Activated CD8-positive, alpha-beta memory T cell treated with anti-CD3 and anti-CD28 coated beads for 48 hours (primary cell): ENCODE results near the gene FAM181B.
"Not testable (repeated sequence)": the region's sequence is repeated elsewhere in the genome, so short reads cannot be mapped to it uniquely, and the experiment has no call there.

Experiments
- DNase-seq, 3 experiments: peaks; one replicate each; pipeline ENCODE4 v3.0.0-alpha.2; 2020; ENCODE audit warnings: low read depth in 2 of 3, low spot score in 2 of 3

The FAM181B gene

GRCh38 chr11:82732734-82733443 lies 775 bp downstream of the FAM181B start:
- no peak for DNase-seq

- no peak for DNase-seq
These were observed 1.3 kb downstream of the FAM181B start for GRCh38 chr11:82732348-82732733.

- DNase-seq = no peak
These were observed 1.9 kb downstream of the FAM181B start for GRCh38 chr11:82731691-82732277.

GRCh38 chr11:82730754-82731153 lies 2.9 kb downstream of the FAM181B start:
- DNase-seq = no peak

- no peak for DNase-seq
These were observed 3.4 kb downstream of the FAM181B start for GRCh38 chr11:82730286-82730685.

GRCh38 chr11:82724026-82724425 lies 9.6 kb downstream of the FAM181B start:
- DNase-seq = no peak

- DNase-seq = no peak
These were observed 11.4 kb downstream of the FAM181B start for GRCh38 chr11:82722231-82722630.

- DNase-seq = no peak
These were observed 13.2 kb downstream of the FAM181B start for GRCh38 chr11:82720267-82721065.

- DNase-seq = no peak
These were observed 14.1 kb downstream of the FAM181B start for GRCh38 chr11:82719361-82720105.

GRCh38 chr11:82718821-82719220 lies 14.8 kb downstream of the FAM181B start:
- DNase-seq = no peak

- no peak for DNase-seq
These were observed 15.4 kb downstream of the FAM181B start for GRCh38 chr11:82718307-82718706.

- no peak for DNase-seq
These were observed 19.1 kb downstream of the FAM181B start for GRCh38 chr11:82714346-82715174.

GRCh38 chr11:82711648-82712047 lies 22.0 kb downstream of the FAM181B start:
- DNase-seq = no peak

GRCh38 chr11:82703796-82704195 lies 29.9 kb downstream of the FAM181B start:
- DNase-seq = no peak

GRCh38 chr11:82703226-82703625 lies 30.4 kb downstream of the FAM181B start:
- no peak for DNase-seq

- peak in 1 of 3 experiments; percentile 18 for DNase-seq
These were observed 31.7 kb downstream of the FAM181B start for GRCh38 chr11:82701847-82702520.

GRCh38 chr11:82698576-82699352 lies 34.9 kb downstream of the FAM181B start:
- no peak for DNase-seq

GRCh38 chr11:82692981-82693380 lies 40.7 kb downstream of the FAM181B start:
- no peak for DNase-seq

- DNase-seq = not testable (repeated sequence)
These were observed 44.3 kb downstream of the FAM181B start for GRCh38 chr11:82689347-82689746.
